HG02943 (cell line): ENCODE results near the gene PKP2.

Experiments
- ATAC-seq: cut with Tn5 transposase; IDR thresholded peaks from one replicate; pipeline ENCODE4 v1.9.1; 2021; ENCODE audit warnings: mild to moderate bottlenecking, low read depth, moderate library complexity; ENCODE audit not compliant: unreplicated experiment

PKP2 gene

DNA sequence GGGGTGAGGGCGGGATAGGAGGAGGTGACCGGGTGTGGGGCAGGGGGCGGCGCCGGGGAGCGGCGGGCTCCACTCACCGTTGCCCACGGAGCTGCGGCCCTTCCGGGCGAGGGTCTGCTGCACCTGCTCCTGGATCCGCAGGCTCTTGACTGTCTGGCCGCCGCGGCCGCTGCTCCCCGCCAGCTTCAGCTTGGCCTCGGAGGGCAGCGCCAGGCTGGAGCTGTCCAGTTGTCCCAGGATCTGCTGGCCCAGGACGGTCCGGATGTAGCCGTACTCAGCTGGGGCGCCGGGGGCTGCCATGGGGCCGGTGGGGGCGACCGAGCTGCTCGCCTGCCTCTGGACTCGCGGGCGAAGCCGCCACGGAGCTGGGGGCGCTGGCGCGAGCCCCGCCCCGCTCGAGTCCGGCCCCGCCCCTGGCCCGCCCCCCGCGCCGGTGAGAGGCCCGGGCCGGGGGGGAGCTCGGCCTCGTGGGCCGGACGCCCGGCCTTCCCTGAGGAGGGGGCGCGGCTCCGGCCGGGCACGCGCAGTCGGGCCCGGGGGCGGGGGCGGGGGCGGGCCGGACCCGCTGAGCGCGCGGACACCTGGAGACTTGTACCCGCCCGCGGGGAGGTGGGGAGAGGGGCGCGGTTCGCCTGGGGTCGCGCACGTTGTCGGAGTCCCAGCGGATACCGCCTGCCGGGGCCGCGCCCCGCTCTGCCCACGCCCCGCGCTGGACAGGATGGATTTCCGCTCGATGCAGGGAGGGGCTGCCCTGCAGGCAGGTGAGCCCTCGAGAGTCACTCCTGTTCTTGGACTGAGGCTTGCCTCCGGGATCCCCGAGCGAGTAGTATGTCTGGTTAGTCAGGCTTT, at the start of gene PKP2:
Gene PKP2, minus strand, starts transcription at position 346 of the 849 bp plus-strand sequence. Its CDS starts 46 bp downstream, at position 300.
- peak; percentile 52 for ATAC-seq

- no peak for ATAC-seq
These were observed 47.6 kb upstream of the PKP2 start for GRCh38 chr12:32944195-32944594.

- no peak for ATAC-seq
These were observed 43.2 kb upstream of the PKP2 start for GRCh38 chr12:32939801-32940200.

- no peak for ATAC-seq
These were observed 30.4 kb upstream of the PKP2 start for GRCh38 chr12:32926963-32927362.

- no peak for ATAC-seq
These were observed 29.8 kb upstream of the PKP2 start for GRCh38 chr12:32926356-32926755.

DNA sequence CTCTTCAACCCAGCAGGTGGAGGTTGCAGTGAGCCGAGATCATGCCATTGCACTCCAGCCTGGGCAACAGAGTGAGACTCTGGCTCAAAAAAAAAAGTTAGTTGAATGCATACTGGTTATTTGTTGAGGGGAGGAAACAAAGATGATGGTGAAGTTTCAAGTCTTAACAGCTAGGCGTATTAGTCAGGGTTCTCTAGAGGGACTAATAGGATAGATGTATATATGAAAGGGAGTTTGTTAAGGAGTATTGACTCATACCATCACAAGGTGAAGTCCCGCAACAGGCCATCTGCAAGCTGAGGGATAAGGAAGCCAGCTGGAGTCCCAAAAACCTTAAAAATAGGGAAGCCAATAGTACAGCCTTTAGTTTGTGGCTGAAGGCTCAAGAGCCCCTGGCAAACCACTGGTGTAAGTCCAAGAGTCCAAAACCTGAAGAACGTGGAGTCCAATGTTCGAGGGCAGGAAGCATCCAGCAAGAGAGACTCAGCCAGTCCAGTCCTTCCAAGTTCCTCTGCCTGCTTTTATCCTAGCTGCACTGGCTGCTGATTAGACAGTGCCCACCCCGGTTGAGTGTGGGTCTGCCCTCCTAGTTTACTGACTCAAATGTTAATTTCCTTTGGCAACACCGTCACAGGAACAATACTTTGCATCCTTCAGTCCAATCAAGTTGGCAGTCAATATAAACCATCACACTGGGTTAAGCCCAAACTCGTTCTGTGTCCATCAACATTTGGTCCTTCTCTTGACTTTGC, 26.1 kb upstream of the PKP2 start:
- no peak for ATAC-seq

DNA sequence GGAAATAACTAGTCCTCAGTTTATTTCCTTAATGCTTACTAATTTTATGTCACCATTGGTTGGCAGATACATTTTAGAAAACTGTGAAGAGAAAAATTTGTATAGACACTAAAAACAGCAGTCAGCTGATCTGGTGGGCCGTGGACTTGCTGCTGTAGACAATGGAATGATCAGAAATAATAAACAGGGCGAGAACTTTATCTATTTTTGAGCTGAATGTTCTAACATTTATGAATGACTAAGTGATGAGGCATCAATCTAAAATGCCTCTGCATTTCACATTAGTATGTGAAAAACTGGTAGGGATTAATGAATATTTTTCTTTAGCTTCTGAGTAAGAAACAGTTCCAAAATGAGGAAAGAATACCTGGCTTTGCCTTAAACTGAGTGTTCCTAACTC, 24.8 kb upstream of the PKP2 start:
- ATAC-seq = no peak

DNA sequence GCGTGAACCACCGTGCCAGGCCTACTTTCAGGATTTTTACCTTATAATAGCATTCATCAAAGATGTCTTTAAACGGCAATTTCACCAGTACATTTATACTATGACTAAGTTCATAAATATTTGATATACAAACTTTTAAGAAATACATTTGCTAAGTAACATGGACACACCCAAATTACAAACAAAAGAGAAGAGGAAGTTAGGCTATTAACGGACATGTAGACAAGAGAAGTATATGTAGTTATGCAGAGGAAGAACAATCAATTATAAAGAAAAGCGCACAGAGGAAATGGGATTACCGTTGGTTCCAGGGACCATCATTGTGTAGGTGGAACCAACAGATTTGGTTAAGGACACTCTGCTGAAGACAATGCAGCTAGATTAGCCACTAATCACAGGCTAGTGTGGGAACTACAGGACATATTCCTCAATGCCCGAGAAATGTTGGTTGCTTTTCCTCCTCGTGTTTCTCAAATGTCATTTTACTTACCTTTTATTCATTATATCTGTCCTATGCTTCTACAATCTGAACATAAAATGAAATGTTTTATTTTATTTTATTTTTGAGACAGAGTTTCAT, 24.0 kb upstream of the PKP2 start:
- no peak for ATAC-seq

DNA sequence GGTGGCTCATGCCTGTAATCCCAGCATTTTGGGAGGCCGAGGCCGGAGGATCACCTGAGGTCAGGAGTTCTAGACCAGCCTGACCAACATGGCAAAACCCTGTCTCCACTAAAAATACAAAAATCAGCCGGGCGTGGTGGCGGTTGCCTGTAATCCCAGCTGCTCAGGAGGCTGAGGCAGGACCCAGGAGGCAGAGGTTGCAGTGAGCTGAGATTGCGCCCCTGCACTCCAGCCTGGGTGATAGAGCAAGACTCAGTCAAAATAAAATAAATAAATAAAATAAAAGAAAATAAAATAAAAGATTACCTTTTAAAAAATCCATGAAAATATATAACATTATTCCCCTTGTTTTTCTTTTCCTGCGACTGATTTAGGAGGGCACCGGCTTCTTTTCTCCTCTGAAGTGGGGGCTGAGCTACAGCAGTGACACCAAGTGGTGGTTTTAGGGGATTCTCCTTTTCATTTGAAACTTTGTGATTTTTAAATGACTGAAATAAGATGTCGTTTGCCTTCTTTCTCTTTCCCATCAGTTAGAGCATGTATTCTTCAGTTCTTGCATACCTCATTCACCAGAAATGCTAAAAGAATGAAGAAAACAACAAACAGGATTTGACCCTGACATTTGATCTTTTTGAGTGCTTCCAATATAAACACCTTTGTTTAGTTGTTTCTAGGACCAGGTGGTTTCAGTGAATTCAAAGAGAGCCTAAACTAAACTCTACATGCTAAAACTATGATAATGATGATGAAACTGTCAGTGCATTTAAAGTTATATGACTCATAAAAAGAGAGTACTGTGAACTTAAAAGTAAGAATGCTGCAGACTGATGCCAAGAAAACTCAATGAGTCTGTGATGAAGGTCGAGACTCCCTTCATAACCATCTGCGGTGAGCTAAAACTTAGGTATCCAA, 22.6 kb upstream of the PKP2 start:
- no peak for ATAC-seq

DNA sequence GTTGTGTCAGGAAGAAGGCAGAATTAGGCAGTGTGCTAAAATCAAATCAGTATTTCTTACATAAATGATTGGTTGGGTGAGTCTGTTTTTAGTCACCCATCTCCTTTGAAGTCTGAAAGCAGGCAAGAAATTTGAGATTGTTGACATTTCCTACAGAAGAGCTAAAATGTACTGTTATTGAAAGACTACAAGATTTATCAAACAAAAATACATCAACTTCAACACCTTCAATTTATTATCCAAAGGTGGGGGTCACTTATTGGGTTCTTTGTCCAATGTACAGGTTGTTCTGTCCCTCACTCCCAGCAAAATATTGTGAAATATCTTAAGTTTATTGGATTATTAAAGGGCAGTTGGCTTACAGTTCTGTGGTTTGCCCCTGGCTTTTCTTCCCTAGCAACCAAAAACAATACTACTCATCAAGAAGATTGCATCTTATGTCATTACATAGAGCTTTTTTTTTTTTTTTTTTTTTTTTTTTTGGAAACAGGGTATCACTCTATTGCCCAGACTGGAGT, 20.6 kb upstream of the PKP2 start:
- no peak for ATAC-seq

DNA sequence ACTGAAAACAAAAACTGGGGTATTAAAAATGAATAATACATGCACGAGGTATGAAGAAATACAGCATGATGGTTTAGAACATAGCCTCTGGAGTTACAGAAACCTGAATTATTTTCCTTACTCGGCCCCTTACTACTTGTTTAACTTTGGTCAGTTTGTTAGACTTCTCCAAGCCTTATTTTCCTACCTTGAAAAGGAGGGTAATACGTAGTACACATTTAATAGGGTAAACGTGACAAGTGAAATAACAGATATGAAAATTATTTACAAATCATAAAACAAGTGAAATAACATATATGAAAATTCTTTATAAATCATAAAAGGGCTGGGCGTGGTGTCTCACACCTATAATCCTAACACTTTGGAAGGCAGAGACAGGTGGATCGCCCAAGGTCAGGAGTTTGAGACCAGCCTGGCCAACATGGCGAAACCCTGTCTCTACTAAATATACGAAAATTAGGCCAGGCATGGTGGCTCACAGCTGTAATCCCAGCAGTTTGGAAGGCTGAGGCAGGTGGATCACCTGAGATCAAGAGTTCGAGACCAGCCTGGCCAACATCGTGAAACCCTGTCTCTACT, 11.4 kb upstream of the PKP2 start:
- ATAC-seq = no peak

- no peak for ATAC-seq
These were observed 10.6 kb upstream of the PKP2 start for GRCh38 chr12:32907166-32907565.

DNA sequence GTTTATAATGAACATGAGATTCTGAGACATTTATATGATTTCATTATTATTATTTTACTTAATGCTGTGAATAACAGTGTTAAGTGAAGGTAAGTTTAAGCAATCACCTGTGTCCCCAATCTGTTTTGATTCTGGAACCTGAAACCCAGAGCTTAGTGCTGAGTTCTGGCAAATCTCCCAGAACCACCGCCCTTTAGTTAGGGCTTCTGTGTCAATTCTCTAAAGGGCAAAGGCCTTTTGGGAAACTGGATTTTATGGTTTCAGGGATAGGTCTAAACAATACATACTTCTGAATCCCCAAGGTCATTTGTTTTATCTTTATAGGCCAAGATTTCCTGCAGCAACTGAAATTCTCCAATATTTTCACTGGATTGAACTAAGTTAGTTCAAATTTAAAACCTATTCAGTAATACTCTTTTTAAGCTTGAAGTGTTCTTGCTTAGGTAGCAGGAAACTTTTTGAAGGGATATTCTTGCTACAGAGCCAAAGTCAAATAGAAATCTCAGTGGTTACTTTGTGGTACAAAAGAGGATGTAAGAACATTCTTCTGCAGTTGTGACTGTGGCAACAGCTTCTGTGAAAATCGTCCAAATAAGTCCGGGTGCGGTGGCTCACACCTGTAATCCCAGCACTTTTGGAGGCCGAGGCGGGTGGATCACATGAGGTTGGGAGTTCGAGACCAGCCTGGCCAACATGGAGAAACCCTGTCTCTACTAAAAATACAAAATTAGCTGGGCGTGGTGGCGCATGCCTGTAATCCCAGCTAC, 10.0 kb upstream of the PKP2 start:
- ATAC-seq = peak; percentile 98

GRCh38 chr12:32903763-32904162, 7.2 kb upstream of the PKP2 start:
- no peak for ATAC-seq

DNA sequence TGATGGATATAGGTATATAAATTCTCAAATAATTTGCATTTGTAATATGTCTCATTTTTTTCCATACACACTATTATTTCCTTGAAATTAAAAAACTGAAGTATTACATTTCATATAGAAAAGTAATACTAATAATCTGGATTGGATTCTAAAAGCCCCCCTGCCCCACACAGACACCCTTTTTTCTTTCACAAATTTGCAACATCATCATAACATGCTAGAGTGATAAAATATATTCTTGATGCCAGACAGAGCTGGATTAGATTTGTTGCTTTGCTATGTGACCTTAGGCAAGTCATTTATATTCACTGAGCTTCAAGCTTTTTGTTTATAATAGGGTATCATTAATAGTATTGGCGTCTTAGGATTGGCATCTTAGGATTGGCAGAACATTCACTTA, 6.7 kb upstream of the PKP2 start:
- no peak for ATAC-seq

DNA sequence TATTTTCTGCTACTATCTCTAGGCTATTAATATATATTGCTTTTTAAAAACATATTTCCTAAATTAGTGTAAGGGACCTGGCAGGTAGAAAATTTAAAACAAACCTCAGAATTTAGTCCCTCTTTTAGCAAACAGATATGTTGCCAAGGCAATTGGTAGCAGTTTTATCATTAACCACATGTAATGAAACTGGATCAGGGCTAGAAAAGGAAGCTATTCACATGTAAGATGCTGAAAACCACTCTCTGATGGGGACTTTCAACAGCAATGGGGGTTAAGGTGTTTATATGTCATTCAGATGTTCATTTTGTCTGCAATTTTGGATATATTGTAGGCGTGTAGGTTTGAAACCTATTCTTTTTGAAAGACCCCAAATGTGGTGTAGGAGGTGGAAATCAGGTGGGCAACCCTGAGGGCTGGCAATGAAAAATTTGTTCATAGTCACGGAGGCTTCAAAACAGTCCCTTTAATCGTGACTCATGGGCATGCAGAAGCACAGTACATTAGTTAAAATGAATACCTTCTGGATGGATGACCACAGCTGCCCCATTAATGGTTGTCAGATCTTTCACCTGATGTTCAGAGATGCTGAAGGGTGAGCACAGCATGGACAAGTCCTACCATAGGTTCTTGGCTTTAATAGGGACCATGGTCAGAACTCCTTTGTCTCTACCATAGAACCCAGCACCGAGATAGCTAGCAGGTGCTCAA, 5.9 kb upstream of the PKP2 start:
- no peak for ATAC-seq

DNA sequence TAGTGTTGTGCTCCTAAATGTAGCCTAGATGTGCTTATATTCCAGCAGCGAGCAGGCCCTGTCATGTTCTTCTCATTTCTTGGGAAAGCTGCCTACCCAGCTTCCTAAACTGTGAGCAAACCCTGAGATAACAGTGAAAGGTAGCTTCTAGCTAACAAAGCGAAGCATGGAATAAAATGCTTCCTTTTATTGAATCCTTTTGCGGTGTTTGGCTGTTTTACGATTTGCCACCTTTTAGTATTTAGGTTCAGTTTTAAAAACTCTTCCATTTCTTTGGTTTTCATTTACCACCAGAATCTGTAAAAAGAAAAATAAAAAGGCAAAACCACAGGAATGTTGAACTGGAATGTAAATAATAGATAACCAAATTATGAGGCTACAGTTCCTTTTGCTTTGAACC, 5.0 kb upstream of the PKP2 start:
- no peak for ATAC-seq
